ENCODE results near the gene RGS21. TPM values are rescaled to one million over a fixed set of nuclear protein-coding genes. Genes with fewer than 3 reads are reported as not detected.

RGS21 gene
- total RNA-seq, 4 donors from 2014 or later, result not detected

- intact Hi-C loops (cut with DNase I; ENCODE audit: low total_unique reads), result no loop called here
These were observed 26.1 kb downstream of the RGS21 start for GRCh38 chr1:192342842-192343241.

GRCh38 chr1:192343344-192343743 lies 26.6 kb downstream of the RGS21 start:
- no peaks in the 10 kb centered on the region for H3K36me3 ChIP-seq
- H3K27ac ChIP-seq, result no peak overlapping the region
- no peak for TF ChIP-seq CTCF (IDR thresholded peaks at IDR 0.05)
- TF ChIP-seq POLR2A (IDR thresholded peaks at IDR 0.05), result no peak
- no peaks in the 10 kb centered on the region for H3K27me3 ChIP-seq
- no peak overlapping the region for H3K4me3 ChIP-seq
- no peak for DNase-seq
- intact Hi-C loops (cut with DNase I; ENCODE audit: low total_unique reads), result no loop called here
- no peaks in the 10 kb centered on the region for H3K4me1 ChIP-seq
- H3K9me3 ChIP-seq, result no peaks in the 10 kb centered on the region

More at GRCh38 chr1:192342842-192343241, 26.1 kb downstream of the RGS21 start:
- TF ChIP-seq CTCF (IDR thresholded peaks at IDR 0.05) (no peak), POLR2A (IDR thresholded peaks at IDR 0.05) (no peak)
- H3K4me3 ChIP-seq, result no peak overlapping the region
- no peaks in the 10 kb centered on the region for H3K4me1 ChIP-seq
- H3K27ac ChIP-seq, result no peak overlapping the region
- no peaks in the 10 kb centered on the region for H3K9me3 ChIP-seq
- no peaks in the 10 kb centered on the region for H3K36me3 ChIP-seq
- no peaks in the 10 kb centered on the region for H3K27me3 ChIP-seq
- DNase-seq, result no peak

- no peaks in the 10 kb centered on the region for H3K36me3 ChIP-seq
- H3K9me3 ChIP-seq, result no peaks in the 10 kb centered on the region
- TF ChIP-seq CTCF (IDR thresholded peaks at IDR 0.05), result no peak
- TF ChIP-seq POLR2A (IDR thresholded peaks at IDR 0.05), result no peak
- DNase-seq, result no peak
- intact Hi-C loops (cut with DNase I; ENCODE audit: low total_unique reads), result no loop called here
- no peak overlapping the region for H3K4me3 ChIP-seq
- no peaks in the 10 kb centered on the region for H3K27me3 ChIP-seq
- H3K4me1 ChIP-seq, result no peaks in the 10 kb centered on the region
- no peak overlapping the region for H3K27ac ChIP-seq
These were observed 32.5 kb downstream of the RGS21 start for GRCh38 chr1:192349314-192349713.

GRCh38 chr1:192350356-192350755 lies 33.6 kb downstream of the RGS21 start:
- no peak overlapping the region for H3K4me3 ChIP-seq
- no peaks in the 10 kb centered on the region for H3K4me1 ChIP-seq
- no peaks in the 10 kb centered on the region for H3K9me3 ChIP-seq
- H3K36me3 ChIP-seq, result no peaks in the 10 kb centered on the region
- no peak for TF ChIP-seq POLR2A (IDR thresholded peaks at IDR 0.05)
- no peak for TF ChIP-seq CTCF (IDR thresholded peaks at IDR 0.05)
- intact Hi-C loops (cut with DNase I; ENCODE audit: low total_unique reads), result no loop called here
- no peak overlapping the region for H3K27ac ChIP-seq
- no peaks in the 10 kb centered on the region for H3K27me3 ChIP-seq
- DNase-seq, result no peak

GRCh38 chr1:192351550-192351949 lies 34.8 kb downstream of the RGS21 start:
- Histone ChIP-seq H3K9me3 (no peaks in the 10 kb centered on the region), H3K4me3 (no peak overlapping the region), H3K4me1 (no peaks in the 10 kb centered on the region), H3K27me3 (no peaks in the 10 kb centered on the region), H3K36me3 (no peaks in the 10 kb centered on the region), H3K27ac (no peak overlapping the region)
- TF ChIP-seq POLR2A (IDR thresholded peaks at IDR 0.05), result no peak
- TF ChIP-seq CTCF (IDR thresholded peaks at IDR 0.05), result no peak
- no peak for DNase-seq
- intact Hi-C loops (cut with DNase I; ENCODE audit: low total_unique reads), result no loop called here

Data from uterus (tissue), 4 donors.